HG03565 (cell line): ENCODE results near the gene SENP6.
"Not testable (repeated sequence)": the region's sequence is repeated elsewhere in the genome, so short reads cannot be mapped to it uniquely, and the experiment has no call there.

Experiments
- ATAC-seq: cut with Tn5 transposase; IDR thresholded peaks from one replicate; pipeline ENCODE4 v1.9.1; 2021; ENCODE audit warnings: mild to moderate bottlenecking, moderate library complexity; ENCODE audit not compliant: unreplicated experiment

The SENP6 gene

DNA sequence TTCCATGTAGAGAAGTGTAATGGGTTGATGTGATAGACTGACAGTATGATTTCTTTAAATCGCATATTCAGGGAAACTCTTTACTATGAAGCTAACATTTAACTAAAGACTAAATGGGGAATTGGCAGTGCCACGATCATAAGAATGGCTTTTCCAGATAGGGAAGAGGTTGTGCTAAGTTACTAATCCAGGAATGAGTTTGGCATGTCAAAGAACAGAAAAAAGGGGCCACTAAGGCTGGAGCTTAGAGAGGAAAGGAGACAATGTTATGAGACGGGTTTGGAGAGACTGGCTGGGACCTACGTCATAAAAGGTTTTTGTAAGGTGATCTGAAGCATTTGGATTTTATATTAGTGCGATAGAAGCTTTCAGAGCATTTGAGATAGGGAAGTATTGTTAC lies 40.6 kb downstream of the SENP6 start:
- no peak for ATAC-seq

GRCh38 chr6:75643173-75643572 lies 41.5 kb downstream of the SENP6 start:
- no peak for ATAC-seq

DNA sequence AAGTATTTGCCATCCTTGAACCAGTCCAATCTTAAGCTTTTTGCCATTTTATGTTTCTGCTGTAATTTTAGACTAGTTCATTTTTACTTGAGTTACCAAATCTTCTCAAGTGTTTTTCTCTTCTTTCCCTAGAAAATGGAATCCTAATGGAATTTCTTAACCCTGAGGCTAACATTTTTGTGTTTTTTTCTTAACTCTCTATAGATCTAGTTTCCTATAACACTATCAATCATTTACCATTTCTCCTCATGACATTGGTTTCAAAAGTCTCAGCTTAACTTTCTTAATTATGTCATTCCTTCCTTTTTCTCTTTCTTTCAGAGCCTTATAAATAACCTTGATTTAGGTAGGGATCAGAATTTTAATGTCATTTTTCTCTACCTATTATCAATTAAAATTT lies 54.8 kb downstream of the SENP6 start:
- no peak for ATAC-seq

DNA sequence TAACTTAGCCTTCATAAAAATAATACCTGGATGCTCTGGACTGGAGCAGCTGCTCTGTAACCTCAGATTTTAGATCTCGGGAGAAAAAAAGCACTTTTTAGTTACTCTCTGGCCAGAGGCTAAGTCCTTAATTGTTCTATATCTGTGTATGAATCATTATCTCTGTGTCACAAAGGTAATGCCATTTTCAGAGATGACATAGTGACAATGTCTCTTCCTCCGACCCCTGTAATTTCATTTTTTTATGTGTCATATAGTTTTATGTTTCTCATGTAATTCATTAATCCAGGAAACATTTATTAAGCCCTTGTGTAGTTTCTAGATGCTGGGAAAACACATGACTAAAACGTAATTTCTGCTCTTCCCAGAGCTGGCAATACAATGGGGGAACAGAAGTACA lies 55.6 kb downstream of the SENP6 start:
- ATAC-seq: no peak

DNA sequence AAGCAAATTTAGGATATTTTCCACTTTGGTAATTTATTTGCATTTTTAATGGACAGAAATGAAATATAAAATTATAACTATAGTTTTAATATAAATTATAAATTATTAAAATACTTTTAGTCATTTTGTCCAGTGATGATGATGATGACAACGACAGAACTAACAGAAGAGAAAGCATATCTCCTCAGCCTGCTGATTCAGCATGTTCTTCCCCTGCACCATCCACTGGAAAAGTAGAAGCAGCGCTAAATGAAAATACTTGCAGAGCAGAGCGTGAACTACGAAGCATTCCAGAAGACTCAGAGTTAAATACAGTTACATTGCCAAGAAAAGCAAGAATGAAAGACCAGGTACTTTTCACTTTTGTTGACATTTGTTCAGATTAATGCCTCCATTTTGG lies 64.9 kb downstream of the SENP6 start:
- no peak for ATAC-seq

DNA sequence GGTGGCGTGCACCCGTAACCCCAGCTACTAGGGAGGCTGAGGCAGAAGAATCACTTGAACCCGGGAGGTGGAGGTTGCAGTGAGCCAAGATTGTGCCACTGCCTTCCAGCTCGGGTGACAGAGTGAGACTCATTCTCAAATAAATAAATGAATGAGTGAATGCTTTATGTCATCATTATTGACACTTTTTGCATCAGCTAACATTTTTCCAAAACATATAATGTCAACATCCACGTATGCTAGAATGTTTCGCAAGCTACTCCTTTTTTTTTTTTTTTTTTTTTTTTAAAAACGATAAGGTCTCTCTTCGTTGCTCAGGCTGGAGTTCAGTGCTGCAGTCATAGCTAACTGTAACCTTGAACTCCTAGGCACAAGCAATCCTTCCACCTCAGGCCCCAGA lies 72.2 kb downstream of the SENP6 start:
- ATAC-seq: no peak

GRCh38 chr6:75676377-75676776 lies 74.7 kb downstream of the SENP6 start:
- no peak for ATAC-seq

GRCh38 chr6:75682548-75682947 lies 80.9 kb downstream of the SENP6 start:
- not testable (repeated sequence) for ATAC-seq

- not testable (repeated sequence) for ATAC-seq
Measured at GRCh38 chr6:75683005-75683404, 81.3 kb downstream of the SENP6 start.

GRCh38 chr6:75687535-75687934 lies 85.9 kb downstream of the SENP6 start:
- not testable (repeated sequence) for ATAC-seq

- not testable (repeated sequence) for ATAC-seq
Measured at GRCh38 chr6:75687937-75688336, 86.3 kb downstream of the SENP6 start.

DNA sequence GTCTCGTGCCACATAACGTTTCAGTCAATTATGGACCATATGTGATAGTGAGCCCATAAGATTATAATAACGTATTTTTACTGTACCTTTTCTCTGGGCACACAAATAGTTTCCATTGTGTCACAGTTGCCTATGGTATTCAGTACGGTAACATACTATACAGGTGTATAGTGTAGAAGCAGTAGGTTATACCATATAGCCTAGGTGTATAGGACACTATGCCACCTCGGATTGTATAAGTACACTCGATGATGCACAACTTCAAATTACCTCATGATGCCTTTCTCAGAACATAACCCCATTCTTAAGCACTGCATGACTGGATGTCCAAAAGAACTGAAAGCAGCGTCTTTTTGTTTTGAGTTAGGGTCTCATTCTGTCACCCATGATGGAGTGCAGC lies 87.9 kb downstream of the SENP6 start:
- ATAC-seq: no peak

DNA sequence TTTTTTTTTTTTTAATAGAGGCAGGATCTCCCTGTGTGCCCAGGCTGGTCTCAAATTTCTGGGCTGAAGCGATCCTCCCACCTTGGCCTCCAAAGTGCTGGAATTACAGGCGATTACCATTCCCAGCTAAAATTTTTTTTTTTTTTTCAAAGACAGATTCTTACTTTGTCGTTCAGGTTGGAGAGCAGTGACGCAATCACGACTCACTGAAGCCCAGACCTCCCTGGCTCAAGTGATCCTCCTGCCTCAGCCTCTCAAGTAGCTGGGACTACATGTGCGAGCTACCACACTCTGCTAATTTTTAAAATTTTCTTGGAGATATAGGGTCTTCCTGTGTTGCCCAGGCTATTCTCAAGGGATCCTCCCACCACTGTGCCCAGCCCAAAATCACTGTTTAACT lies 89.3 kb downstream of the SENP6 start:
- ATAC-seq: no peak

DNA sequence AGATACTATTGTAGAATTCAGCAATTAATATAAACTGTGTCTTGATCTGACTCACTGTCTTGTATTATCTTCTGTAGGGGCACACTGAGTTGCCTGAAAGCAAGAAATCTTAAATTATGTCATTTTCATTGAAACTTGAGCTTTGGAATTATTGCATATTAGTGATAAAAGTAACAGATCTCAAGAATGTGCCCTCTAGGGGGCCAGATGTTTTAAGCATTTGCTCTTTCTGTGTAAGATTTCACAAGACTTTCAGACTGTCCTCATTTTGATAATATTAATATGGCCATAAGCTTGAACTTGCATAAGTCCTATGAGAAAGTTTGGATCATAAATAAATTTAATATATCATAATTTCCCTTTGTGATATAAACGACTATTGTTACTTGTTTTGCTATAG lies 91.9 kb downstream of the SENP6 start:
- no peak for ATAC-seq

DNA sequence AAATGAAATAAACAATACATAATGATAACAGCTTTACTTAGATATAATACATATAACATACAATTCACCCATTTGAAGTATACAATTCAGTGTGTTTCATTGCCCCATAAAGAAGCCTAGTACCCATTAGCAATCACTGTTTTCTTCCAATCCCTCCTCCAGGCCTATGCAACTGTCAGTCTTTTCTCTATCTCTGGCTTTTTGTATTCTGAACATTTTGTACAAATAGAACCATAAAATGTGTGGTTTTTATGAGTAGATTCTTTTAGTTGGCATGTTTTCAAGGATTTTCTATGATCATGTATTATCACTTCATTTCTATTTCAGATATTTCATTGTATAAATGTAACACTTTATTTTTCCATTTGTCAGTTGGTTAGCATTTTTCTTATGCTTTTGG lies 92.7 kb downstream of the SENP6 start:
- ATAC-seq: no peak

DNA sequence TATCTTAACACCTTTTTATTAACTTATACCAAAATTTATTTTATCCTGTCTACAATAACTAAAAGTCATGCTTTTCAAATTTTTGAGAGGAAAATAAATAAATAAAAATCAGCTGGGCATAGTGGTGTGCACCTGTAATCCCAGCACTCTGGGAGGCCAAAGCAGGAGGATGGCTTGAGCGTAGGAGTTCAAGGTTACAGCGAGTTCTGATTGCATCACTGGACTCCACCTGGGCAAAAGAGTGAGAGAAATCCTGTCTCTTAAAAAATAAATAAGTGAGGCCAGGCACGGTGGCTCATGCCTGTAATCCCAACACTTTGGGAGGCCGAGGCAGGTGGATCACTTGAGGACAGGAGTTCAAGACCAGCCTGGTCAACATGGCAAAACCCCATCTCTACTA lies 106.7 kb downstream of the SENP6 start:
- ATAC-seq: not testable (repeated sequence)

DNA sequence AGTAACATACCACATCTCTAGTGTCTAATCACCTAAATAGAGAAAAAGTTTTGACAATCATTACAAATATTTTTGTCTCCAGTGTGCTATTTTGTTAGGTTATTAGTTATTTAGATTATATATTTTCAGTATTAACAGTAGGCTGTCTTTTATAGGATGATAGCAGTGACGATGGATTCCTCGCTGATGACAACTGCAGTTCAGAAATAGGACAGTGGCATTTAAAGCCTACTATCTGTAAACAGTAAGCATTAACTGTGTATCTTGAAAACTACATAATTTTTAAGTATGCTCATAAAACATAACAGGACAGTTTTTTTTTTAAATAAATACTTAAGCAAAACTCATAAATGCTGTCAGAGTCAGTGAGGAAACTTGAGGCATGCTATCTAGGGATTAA lies 109.5 kb downstream of the SENP6 start:
- ATAC-seq: no peak

- ATAC-seq: no peak
Measured at GRCh38 chr6:75719133-75719532, 117.5 kb downstream of the SENP6 start.

- no peak for ATAC-seq
Measured at GRCh38 chr6:75723382-75723781, 121.7 kb downstream of the SENP6 start.

GRCh38 chr6:75727206-75727605 lies 125.5 kb downstream of the SENP6 start:
- ATAC-seq: no peak

DNA sequence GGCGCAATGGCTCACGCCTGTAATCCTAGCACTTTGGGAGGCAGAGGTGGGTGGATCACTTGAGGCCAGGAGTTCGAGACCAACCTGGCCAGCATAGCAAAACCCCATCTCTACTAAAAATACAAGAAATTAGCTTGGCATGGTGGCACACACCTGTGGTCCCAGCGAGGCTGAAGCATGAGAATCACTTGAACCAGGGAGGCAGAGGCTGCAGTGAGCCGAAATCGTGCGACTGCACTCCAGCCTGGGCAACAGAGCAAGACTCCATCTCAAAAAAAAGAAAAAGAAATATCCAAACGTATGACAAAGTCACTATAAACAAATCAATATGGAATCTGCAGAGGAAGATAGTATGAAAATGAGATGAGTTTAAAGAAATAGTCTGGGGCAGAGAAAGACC lies 129.3 kb downstream of the SENP6 start:
- not testable (repeated sequence) for ATAC-seq

DNA sequence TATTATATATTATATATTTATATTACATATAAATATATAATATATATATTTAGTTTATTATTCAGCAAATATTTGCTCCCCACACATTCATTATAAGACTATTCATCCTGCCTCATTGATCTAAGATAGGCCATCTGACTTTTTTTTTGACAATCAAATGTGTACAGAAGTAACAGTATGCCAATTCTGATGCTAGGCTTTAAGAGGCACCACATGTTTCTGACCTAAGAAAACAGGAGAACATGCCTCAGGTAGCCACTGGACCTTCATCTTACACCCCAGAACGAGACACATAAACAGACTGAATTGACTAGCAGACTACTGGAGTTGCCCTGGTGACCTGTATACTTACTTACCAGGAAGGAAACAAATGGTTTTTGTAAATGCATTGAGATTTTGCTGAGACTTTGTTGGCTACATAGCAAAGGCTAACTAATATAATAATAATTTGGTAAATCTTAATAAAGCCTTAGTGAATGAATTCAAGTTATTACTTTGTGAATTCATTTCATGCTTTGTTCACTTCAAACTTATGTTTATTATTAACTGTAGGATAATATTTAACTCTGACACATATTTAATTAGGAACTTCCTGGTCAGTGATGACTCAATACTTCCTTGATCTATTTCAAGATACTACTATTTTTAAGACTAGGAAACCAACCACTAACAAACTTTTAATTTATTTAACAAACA lies 134.0 kb downstream of the SENP6 start:
- ATAC-seq: peak; percentile 79

GRCh38 chr6:75743971-75744370 lies 142.3 kb downstream of the SENP6 start:
- ATAC-seq: no peak
